ENCODE results near the gene TMEM120A. TPM values are rescaled to one million over a fixed set of nuclear protein-coding genes. Genes with fewer than 3 reads are reported as not detected.
A peak's percentile ranks its signal among the peaks of the same experiment; 100 is the strongest.

TMEM120A gene
- total RNA-seq, 1 donor from 2014 or later, result 43.9 TPM

- no peaks in the 10 kb centered on the region for H3K9me3 ChIP-seq
- DNase-seq, result peak; percentile 68
- no peak for TF ChIP-seq CTCF (IDR thresholded peaks at IDR 0.05)
- no peaks in the 10 kb centered on the region for H3K4me1 ChIP-seq
- H3K27ac ChIP-seq, result no peak overlapping the region
- no peaks in the 10 kb centered on the region for H3K27me3 ChIP-seq
- intact Hi-C loops (cut with DNase I), result no loop called here
- no peak overlapping the region for H3K4me3 ChIP-seq
- H3K36me3 ChIP-seq, result peaks cover 73% of the 10 kb centered on the region
- ATAC-seq, result no peak
These were observed 8.8 kb downstream of the TMEM120A start for GRCh38 chr7:75985518-75986146.

GRCh38 chr7:75985009-75985517, 9.3 kb downstream of the TMEM120A start:
- intact Hi-C loops (cut with DNase I), result no loop called here
- H3K4me1 ChIP-seq, result no peaks in the 10 kb centered on the region
- ATAC-seq (no peak), DNase-seq (no peak)
- H3K9me3 ChIP-seq, result no peaks in the 10 kb centered on the region
- no peak overlapping the region for H3K4me3 ChIP-seq
- H3K27me3 ChIP-seq, result no peaks in the 10 kb centered on the region
- no peak for TF ChIP-seq CTCF (IDR thresholded peaks at IDR 0.05)
- peaks cover 79% of the 10 kb centered on the region for H3K36me3 ChIP-seq
- H3K27ac ChIP-seq, result no peak overlapping the region

- peak; percentile 61 for DNase-seq
- no peak for ATAC-seq
- no peaks in the 10 kb centered on the region for H3K9me3 ChIP-seq
- no peaks in the 10 kb centered on the region for H3K4me1 ChIP-seq
- intact Hi-C loops (cut with DNase I), result no loop called here
- H3K4me3 ChIP-seq, result no peak overlapping the region
- H3K36me3 ChIP-seq, result peaks cover 86% of the 10 kb centered on the region
- no peak for TF ChIP-seq CTCF (IDR thresholded peaks at IDR 0.05)
- no peaks in the 10 kb centered on the region for H3K27me3 ChIP-seq
- no peak overlapping the region for H3K27ac ChIP-seq
These were observed 10.0 kb downstream of the TMEM120A start for GRCh38 chr7:75984130-75985008.

- intact Hi-C loops (cut with DNase I), result no loop called here
- H3K9me3 ChIP-seq, result no peaks in the 10 kb centered on the region
- DNase-seq (no peak), ATAC-seq (no peak)
- no peak overlapping the region for H3K4me3 ChIP-seq
- H3K4me1 ChIP-seq, result no peaks in the 10 kb centered on the region
- peaks cover 89% of the 10 kb centered on the region for H3K36me3 ChIP-seq
- no peak overlapping the region for H3K27ac ChIP-seq
- TF ChIP-seq CTCF (IDR thresholded peaks at IDR 0.05), result no peak
- no peaks in the 10 kb centered on the region for H3K27me3 ChIP-seq
These were observed 10.8 kb downstream of the TMEM120A start for GRCh38 chr7:75983471-75984129.

GRCh38 chr7:75982306-75983064, 11.9 kb downstream of the TMEM120A start:
- peaks cover 91% of the 10 kb centered on the region for H3K36me3 ChIP-seq
- no peaks in the 10 kb centered on the region for H3K9me3 ChIP-seq
- ATAC-seq, result no peak
- no peaks in the 10 kb centered on the region for H3K27me3 ChIP-seq
- intact Hi-C loops (cut with DNase I), result no loop called here
- H3K27ac ChIP-seq, result no peak overlapping the region
- DNase-seq, result peak; percentile 55
- no peak overlapping the region for H3K4me3 ChIP-seq
- no peaks in the 10 kb centered on the region for H3K4me1 ChIP-seq
- no peak for TF ChIP-seq CTCF (IDR thresholded peaks at IDR 0.05)

Measured in upper lobe of right lung (tissue), 1 donor.